Muscle layer of colon (tissue), 2 donors: Measurements from ENCODE around the gene ZFYVE19.

Experiments
- H3K27ac ChIP-seq: one replicate; pipeline ENCODE4 v1.7.0; 2013; ENCODE audit warnings: low read depth, mild to moderate bottlenecking, low read length, moderate library complexity
- H3K27me3 ChIP-seq, 2 donors: one replicate each; pipeline ENCODE4 v1.7.0; 2013; ENCODE audit warnings: low read length in 2 of 2, mild to moderate bottlenecking in 2 of 2; ENCODE audit not compliant: insufficient read depth in 2 of 2, control insufficient read depth in 1 of 2
- H3K36me3 ChIP-seq: one replicate; pipeline ENCODE4 v1.7.0; 2013; ENCODE audit warnings: mild to moderate bottlenecking, low read length; ENCODE audit not compliant: insufficient read depth
- H3K4me1 ChIP-seq: one replicate; pipeline ENCODE4 v1.7.0; 2013; ENCODE audit warnings: mild to moderate bottlenecking, low read length; ENCODE audit not compliant: insufficient read depth
- H3K4me3 ChIP-seq, 2 donors: one replicate each; pipeline ENCODE4 v1.7.0; 2013; ENCODE audit warnings: low read length in 2 of 2, low read depth in 1 of 2, mild to moderate bottlenecking in 1 of 2, moderate library complexity in 1 of 2
- H3K9ac ChIP-seq: one replicate; pipeline ENCODE4 v1.7.0; 2013; ENCODE audit warnings: low read length
- H3K9me3 ChIP-seq: one replicate; pipeline ENCODE4 v1.7.0; 2013; ENCODE audit warnings: mild to moderate bottlenecking, low read length
- donor health status: abdominal sarcoma.
- donor health status: Adenocarcinoma of cecum.

ZFYVE19 gene

GRCh38 chr15:40843885-40844695 is 37.2 kb downstream of the ZFYVE19 start, which contains the start of gene SPINT1:
TSS of gene SPINT1 (plus strand) at chr15:40844048. CDS start at chr15:40844555, 507 bp downstream.
- Histone ChIP-seq H3K27ac (no peak within 1 kb of the TSS), H3K4me1 (peaks cover 6% of the 10 kb centered on the region), H3K36me3 (no peaks in the 10 kb centered on the region), H3K9me3 (no peaks in the 10 kb centered on the region), H3K9ac (no peak within 1 kb of the TSS), H3K27me3 (peaks cover 20 to 42% of the 10 kb centered on the region in 2 donors), H3K4me3 (peak within 1 kb of the TSS; percentile 20 to 49)

GRCh38 chr15:40844696-40845030 is 37.8 kb downstream of the ZFYVE19 start:
- Histone ChIP-seq H3K4me1 (peaks cover 6% of the 10 kb centered on the region), H3K9ac (no peak overlapping the region), H3K27ac (no peak overlapping the region)

GRCh38 chr15:40845036-40845435 is 38.1 kb downstream of the ZFYVE19 start:
- no peak overlapping the region for H3K9ac ChIP-seq
- H3K4me1 ChIP-seq = peaks cover 6% of the 10 kb centered on the region
- H3K27me3 ChIP-seq = peaks cover 20 to 42% of the 10 kb centered on the region in 2 donors
- no peak overlapping the region for H3K27ac ChIP-seq
- peak overlapping the region in 1 of 2 donors; percentile 49 for H3K4me3 ChIP-seq
- no peaks in the 10 kb centered on the region for H3K36me3 ChIP-seq
- H3K9me3 ChIP-seq = no peaks in the 10 kb centered on the region

More at GRCh38 chr15:40844696-40845030, 37.8 kb downstream of the ZFYVE19 start:
- H3K9me3 ChIP-seq = no peaks in the 10 kb centered on the region
- peak overlapping the region in 1 of 2 donors; percentile 49 for H3K4me3 ChIP-seq
- H3K27me3 ChIP-seq = peaks cover 20 to 42% of the 10 kb centered on the region in 2 donors
- H3K36me3 ChIP-seq = no peaks in the 10 kb centered on the region

- H3K4me1 ChIP-seq = peaks cover 6% of the 10 kb centered on the region
- H3K27ac ChIP-seq = no peak overlapping the region
- peaks cover 20 to 42% of the 10 kb centered on the region in 2 donors for H3K27me3 ChIP-seq
- H3K9me3 ChIP-seq = no peaks in the 10 kb centered on the region
- H3K36me3 ChIP-seq = no peaks in the 10 kb centered on the region
- no peak overlapping the region for H3K9ac ChIP-seq
- no peak overlapping the region for H3K4me3 ChIP-seq
Measured at GRCh38 chr15:40845511-40846284, 38.8 kb downstream of the ZFYVE19 start.

GRCh38 chr15:40846841-40847222 is 39.9 kb downstream of the ZFYVE19 start:
- Histone ChIP-seq H3K9me3 (no peaks in the 10 kb centered on the region), H3K27ac (no peak overlapping the region), H3K27me3 (peaks cover 20 to 42% of the 10 kb centered on the region in 2 donors), H3K4me1 (peaks cover 6% of the 10 kb centered on the region), H3K9ac (no peak overlapping the region), H3K36me3 (no peaks in the 10 kb centered on the region), H3K4me3 (no peak overlapping the region)

- Histone ChIP-seq H3K27ac (no peak overlapping the region), H3K36me3 (no peaks in the 10 kb centered on the region), H3K9me3 (no peaks in the 10 kb centered on the region), H3K27me3 (peaks cover 20 to 42% of the 10 kb centered on the region in 2 donors), H3K4me3 (no peak overlapping the region), H3K4me1 (peaks cover 6% of the 10 kb centered on the region), H3K9ac (no peak overlapping the region)
Measured at GRCh38 chr15:40847223-40847961, 40.5 kb downstream of the ZFYVE19 start.

- Histone ChIP-seq H3K27me3 (peaks cover 6 to 14% of the 10 kb centered on the region in 2 donors), H3K36me3 (no peaks in the 10 kb centered on the region), H3K9me3 (no peaks in the 10 kb centered on the region), H3K4me3 (no peak overlapping the region), H3K27ac (no peak overlapping the region), H3K4me1 (no peaks in the 10 kb centered on the region), H3K9ac (no peak overlapping the region)
Measured at GRCh38 chr15:40850576-40851112, 43.8 kb downstream of the ZFYVE19 start.

- Histone ChIP-seq H3K9ac (no peak overlapping the region), H3K4me1 (no peaks in the 10 kb centered on the region), H3K27ac (no peak overlapping the region), H3K4me3 (no peak overlapping the region), H3K9me3 (no peaks in the 10 kb centered on the region), H3K27me3 (no peaks in the 10 kb centered on the region), H3K36me3 (no peaks in the 10 kb centered on the region)
Measured at GRCh38 chr15:40852529-40852928, 45.6 kb downstream of the ZFYVE19 start.

GRCh38 chr15:40853241-40853890 is 46.5 kb downstream of the ZFYVE19 start:
- no peak overlapping the region for H3K9ac ChIP-seq
- no peaks in the 10 kb centered on the region for H3K27me3 ChIP-seq
- no peaks in the 10 kb centered on the region for H3K9me3 ChIP-seq
- no peak overlapping the region for H3K27ac ChIP-seq
- H3K4me3 ChIP-seq = no peak overlapping the region
- no peaks in the 10 kb centered on the region for H3K36me3 ChIP-seq
- H3K4me1 ChIP-seq = no peaks in the 10 kb centered on the region

GRCh38 chr15:40854161-40854560 is 47.3 kb downstream of the ZFYVE19 start:
- no peaks in the 10 kb centered on the region for H3K9me3 ChIP-seq
- H3K9ac ChIP-seq = no peak overlapping the region
- H3K4me1 ChIP-seq = no peaks in the 10 kb centered on the region
- peaks cover 0 to 5% of the 10 kb centered on the region in 2 donors for H3K27me3 ChIP-seq
- H3K4me3 ChIP-seq = no peak overlapping the region
- no peaks in the 10 kb centered on the region for H3K36me3 ChIP-seq
- no peak overlapping the region for H3K27ac ChIP-seq
